OCI-LY3 (cell line): Measurements from ENCODE around the gene RPL22L1.
"Not testable (repeated sequence)": the region's sequence is repeated elsewhere in the genome, so short reads cannot be mapped to it uniquely, and the experiment has no call there.

Source experiments
- H2AFZ ChIP-seq: fragments of 200-600, 300-600 bp; shearing (Covaris generic); 2 replicates; pipeline ENCODE4 v1.6.0; 2014; ENCODE audit warnings: antibody characterized with exemption, low read depth, low read length
- H3K27ac ChIP-seq: fragments of 200-600, 300-600 bp; sonication (generic); 2 replicates; pipeline ENCODE4 v1.5.1; 2014; ENCODE audit warnings: mild to moderate bottlenecking, low read length, moderate library complexity, mixed read lengths
- H3K27me3 ChIP-seq: fragments of 200-600, 300-600 bp; sonication (generic); 2 replicates; pipeline ENCODE4 v1.6.1; 2014; ENCODE audit warnings: low read depth, low read length, mixed read lengths
- H3K36me3 ChIP-seq: fragments of 200-600, 300-600 bp; sonication (generic); replicated peaks from 2 replicates; pipeline ENCODE3; 2014; ENCODE audit warnings: low read depth, low read length, mixed read lengths
- H3K4me1 ChIP-seq: fragments of 300-600, 200-600 bp; sonication (generic); 2 replicates; pipeline ENCODE4 v1.6.1; 2014; ENCODE audit warnings: low read length, mixed read lengths
- H3K4me2 ChIP-seq: fragments of 200-600, 300-600 bp; sonication (generic); 2 replicates; pipeline ENCODE4 v1.6.1; 2014; ENCODE audit warnings: low read length, mixed read lengths
- H3K4me3 ChIP-seq: fragments of 300-600, 200-600 bp; sonication (generic); 2 replicates; pipeline ENCODE4 v1.5.1; 2014; ENCODE audit warnings: antibody characterized with exemption, mild to moderate bottlenecking, low read length, moderate library complexity
- H3K79me2 ChIP-seq: fragments of 300-600, 200-600 bp; shearing (Covaris generic); 2 replicates; pipeline ENCODE4 v1.6.1; 2014; ENCODE audit warnings: mild to moderate bottlenecking, low read length, mixed read lengths
- H3K9ac ChIP-seq: fragments of 300-600, 200-600 bp; shearing (Covaris generic); 2 replicates; pipeline ENCODE4 v1.6.0; 2014; ENCODE audit warnings: mild to moderate bottlenecking, low read length, moderate library complexity
- H3K9me3 ChIP-seq: fragments of 200-600, 300-600 bp; shearing (Covaris generic); 2 replicates; pipeline ENCODE4 v1.6.1; 2014; ENCODE audit warnings: low read length, mixed read lengths; ENCODE audit not compliant: insufficient read depth
- H4K20me1 ChIP-seq: fragments of 200-600, 300-600 bp; sonication (generic); 2 replicates; pipeline ENCODE4 v1.6.1; 2016; ENCODE audit warnings: low read length, mixed read lengths; ENCODE audit not compliant: insufficient read depth
- CTCF ChIP-seq: fragments of 200-600, 300-600 bp; sonication (generic); IDR thresholded peaks from 2 replicates; pipeline ENCODE4 v1.5.1; 2014; ENCODE audit warnings: antibody characterized with exemption, low read length, low read depth
- EZH2phosphoT487 ChIP-seq: fragments of 200-600 bp; shearing (Covaris generic); IDR thresholded peaks from 2 replicates; pipeline ENCODE4 v1.6.1; 2018; ENCODE audit warnings: antibody characterized with exemption, mixed run types, low read depth

Gene RPL22L1

DNA sequence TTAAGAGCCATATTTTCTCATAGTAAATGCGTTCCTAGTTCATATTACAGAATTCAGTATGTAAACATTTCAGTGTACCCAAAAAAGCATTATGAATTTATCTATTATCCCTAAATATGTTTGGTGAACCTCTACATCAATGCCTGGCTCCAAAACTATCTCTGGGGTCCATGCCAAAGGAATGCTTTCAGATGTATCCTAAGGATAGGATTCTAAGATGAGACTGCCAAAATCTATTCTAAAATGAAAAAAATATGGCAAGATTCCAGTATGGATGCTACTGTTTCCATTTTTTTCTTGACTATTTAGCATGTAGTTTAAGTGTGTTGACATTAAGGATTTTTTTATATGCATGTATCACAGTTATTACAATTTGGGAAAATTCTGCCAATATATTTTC lies 19.6 kb upstream of the RPL22L1 start:
- Histone ChIP-seq H3K4me2 (no peak overlapping the region), H3K9ac (no peak overlapping the region), H2AFZ (no peak overlapping the region), H4K20me1 (no peaks in the 10 kb centered on the region), H3K27me3 (no peaks in the 10 kb centered on the region), H3K27ac (no peak overlapping the region), H3K9me3 (no peaks in the 10 kb centered on the region), H3K36me3 (peaks cover 4% of the 10 kb centered on the region), H3K4me3 (no peak overlapping the region), H3K4me1 (no peaks in the 10 kb centered on the region), H3K79me2 (no peaks in the 10 kb centered on the region)
- TF ChIP-seq EZH2phosphoT487 = no peak
- TF ChIP-seq CTCF = no peak

GRCh38 chr3:170889132-170889531 lies 19.1 kb upstream of the RPL22L1 start:
- H3K9me3 ChIP-seq = no peaks in the 10 kb centered on the region
- no peak overlapping the region for H3K27ac ChIP-seq
- no peak overlapping the region for H3K4me2 ChIP-seq
- no peaks in the 10 kb centered on the region for H3K79me2 ChIP-seq
- no peaks in the 10 kb centered on the region for H3K4me1 ChIP-seq
- no peaks in the 10 kb centered on the region for H4K20me1 ChIP-seq
- H3K4me3 ChIP-seq = no peak overlapping the region
- H3K36me3 ChIP-seq = peaks cover 4% of the 10 kb centered on the region
- H3K9ac ChIP-seq = no peak overlapping the region
- no peaks in the 10 kb centered on the region for H3K27me3 ChIP-seq
- no peak overlapping the region for H2AFZ ChIP-seq
- TF ChIP-seq EZH2phosphoT487 = no peak
- TF ChIP-seq CTCF = no peak

GRCh38 chr3:170884109-170884930 lies 14.3 kb upstream of the RPL22L1 start:
- H3K4me2 ChIP-seq, H3K36me3 ChIP-seq, H3K79me2 ChIP-seq, H4K20me1 ChIP-seq, H3K4me1 ChIP-seq, H3K9ac ChIP-seq, H3K27ac ChIP-seq, H2AFZ ChIP-seq, H3K4me3 ChIP-seq, H3K27me3 ChIP-seq, H3K9me3 ChIP-seq: not testable (repeated sequence)

DNA sequence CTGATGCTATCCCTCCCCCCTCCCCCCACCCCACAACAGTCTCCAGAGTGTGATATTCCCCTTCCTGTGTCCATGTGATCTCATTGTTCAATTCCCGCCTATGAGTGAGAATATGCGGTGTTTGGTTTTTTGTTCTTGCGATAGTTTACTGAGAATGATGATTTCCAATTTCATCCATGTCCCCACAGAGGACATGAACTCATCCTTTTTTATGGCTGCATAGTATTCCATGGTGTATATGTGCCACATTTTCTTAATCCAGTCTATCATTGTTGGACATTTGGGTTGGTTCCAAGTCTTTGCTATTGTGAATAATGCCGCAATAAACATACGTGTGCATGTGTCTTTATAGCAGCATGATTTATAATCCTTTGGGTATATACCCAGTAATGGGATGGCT lies 8.7 kb upstream of the RPL22L1 start:
- not testable (repeated sequence) for H3K9ac ChIP-seq, H3K4me2 ChIP-seq, H3K36me3 ChIP-seq, H3K27me3 ChIP-seq, H4K20me1 ChIP-seq, H3K4me3 ChIP-seq, H3K27ac ChIP-seq, H2AFZ ChIP-seq, H3K4me1 ChIP-seq, H3K9me3 ChIP-seq, H3K79me2 ChIP-seq

GRCh38 chr3:170877311-170877710 lies 7.3 kb upstream of the RPL22L1 start:
- H3K9me3 ChIP-seq, H3K4me3 ChIP-seq, H3K9ac ChIP-seq, H3K4me1 ChIP-seq, H3K36me3 ChIP-seq, H3K79me2 ChIP-seq, H2AFZ ChIP-seq, H3K27ac ChIP-seq, H3K27me3 ChIP-seq, H3K4me2 ChIP-seq, H4K20me1 ChIP-seq: not testable (repeated sequence)
